PC-9 (cell line): ENCODE measurements around the gene FLNB. TPM values are rescaled to one million over a fixed set of nuclear protein-coding genes. Genes with fewer than 3 reads are reported as not detected.
"Not testable (repeated sequence)": the region's sequence is repeated elsewhere in the genome, so short reads cannot be mapped to it uniquely, and the experiment has no call there.

Experiments used
- BruUV-seq: library from RNA; stranded (reverse); fragments of 400-500 nt; replicated peaks from 2 replicates; lab custom pipeline; 2021; lab: Mats Ljungman, UMichigan
- CTCF ChIA-PET: fragments of 300-600 bp; sonication (Branson Sonifier 250); formaldehyde crosslinking; loops from one replicate; lab custom pipeline; 2022; ENCODE audit warnings: antibody characterized with exemption; lab: Charles Lee
- POLR2A ChIA-PET: fragments of 300-600 bp; sonication (Branson Sonifier 250); formaldehyde crosslinking; loops from one replicate; lab custom pipeline; 2022; ENCODE audit warnings: antibody characterized with exemption; ENCODE audit not compliant: unreplicated experiment; lab: Charles Lee
- DNase-seq, 2 experiments: peaks; one replicate each; pipeline versions ENCODE4 v3.0.0 to v3.0.0-alpha.2; 2015 to 2022; ENCODE audit warnings: mixed read lengths in 1 of 2
- H2AFZ ChIP-seq: fragments of 200-600 bp; sonication (generic); 2 replicates; pipeline ENCODE4 v1.8.1; 2017; ENCODE audit warnings: antibody characterized with exemption
- H3F3A ChIP-seq: fragments of 200-600 bp; sonication (generic); 2 replicates; pipeline ENCODE4 v1.8.1; 2017; ENCODE audit warnings: antibody characterized with exemption, mild to moderate bottlenecking, low read depth; ENCODE audit not compliant: insufficient read depth
- H3K27ac ChIP-seq: fragments of 200-600 bp; sonication (generic); 2 replicates; pipeline ENCODE4 v1.6.1; 2016; ENCODE audit warnings: mixed run types
- H3K27me3 ChIP-seq: fragments of 200-600 bp; sonication (generic); 2 replicates; pipeline ENCODE4 v1.6.1; 2016; ENCODE audit warnings: low read depth, mixed run types; ENCODE audit not compliant: insufficient read depth
- H3K36me3 ChIP-seq: fragments of 200-600 bp; sonication (generic); 2 replicates; pipeline ENCODE4 v1.6.1; 2016; ENCODE audit warnings: low read depth, mixed run types
- H3K4me1 ChIP-seq: fragments of 200-600 bp; sonication (generic); replicated peaks from 2 replicates; pipeline ENCODE4 v1.6.1; 2016; ENCODE audit warnings: mixed run types; ENCODE audit not compliant: insufficient read depth
- H3K4me2 ChIP-seq: fragments of 200-600 bp; sonication (generic); 2 replicates; pipeline ENCODE4 v1.6.1; 2017; ENCODE audit warnings: mixed run types
- H3K4me3 ChIP-seq: fragments of 200-600 bp; sonication (generic); 2 replicates; pipeline ENCODE4 v1.6.1; 2016; ENCODE audit warnings: mixed run types
- H3K79me2 ChIP-seq: fragments of 200-600 bp; sonication (generic); 2 replicates; pipeline ENCODE4 v1.6.1; 2017; ENCODE audit warnings: low read depth, mixed run types
- H3K9me2 ChIP-seq: fragments of 200-600 bp; sonication (generic); 2 replicates; pipeline ENCODE4 v1.8.1; 2017; ENCODE audit warnings: mild to moderate bottlenecking; ENCODE audit not compliant: insufficient read depth
- H3K9me3 ChIP-seq: fragments of 200-600 bp; sonication (generic); 2 replicates; pipeline ENCODE4 v1.8.1; 2016; ENCODE audit warnings: low read depth; ENCODE audit not compliant: insufficient read depth
- H4K20me1 ChIP-seq: fragments of 200-600 bp; sonication (generic); 2 replicates; pipeline ENCODE4 v1.8.1; 2017; ENCODE audit not compliant: insufficient read depth
- CTCF ChIP-seq: fragments of 200-600 bp; sonication (generic); conservative IDR thresholded peaks from 2 replicates; pipeline ENCODE4 v1.6.1; 2017; ENCODE audit warnings: mixed run types, antibody characterized with exemption, mild to moderate bottlenecking, moderate library complexity
- EZH2 ChIP-seq: fragments of 200-600 bp; sonication (generic); IDR thresholded peaks from 2 replicates; pipeline ENCODE4 v1.8.0; 2017; ENCODE audit warnings: antibody characterized with exemption, low read depth
- intact Hi-C: fragments of 100-400 bp; cut with micrococcal nuclease; formaldehyde crosslinking; loops from one replicate; pipeline ENCODE4 v1.10.0; 2022; ENCODE audit not compliant: unreplicated experiment
- total RNA-seq: library from RNA; stranded (reverse); gene quantifications from 2 replicates; pipeline ENCODE4 v1.2.3, GENCODE V29; 2021

The FLNB gene
- total RNA-seq, 1 experiment from 2014 or later: 349 TPM

- TF ChIP-seq EZH2 (no peak), CTCF (no peak)
- Histone ChIP-seq H3K4me3 (peak overlapping the region; percentile 11; the same call in 1 of the 2 replicates), H3K36me3 (no peaks in the 10 kb centered on the region), H3K9me3 (no peaks in the 10 kb centered on the region), H3F3A (peaks cover 79% of the 10 kb centered on the region), H3K27me3 (no peaks in the 10 kb centered on the region), H2AFZ (no peak overlapping the region), H3K27ac (peak overlapping the region; percentile 99), H3K9me2 (no peaks in the 10 kb centered on the region), H4K20me1 (peaks cover 40% of the 10 kb centered on the region; the same call in 1 of the 2 replicates), H3K4me1 (peaks cover 72% of the 10 kb centered on the region), H3K4me2 (peak overlapping the region; percentile 78), H3K79me2 (peaks cover 95% of the 10 kb centered on the region)
- DNase-seq: peak; percentile 72 to 84
- intact Hi-C loops: loop anchor here (2.0 to 5.0 kb wide), 2 partner anchors 34 to 61 kb away; no protein-coding TSS in a partner anchor
- CTCF ChIA-PET: interaction anchor here (0.7 kb wide), 1 partner anchor 31 kb away, joined by 7 read pairs; no protein-coding TSS in a partner anchor
- POLR2A ChIA-PET: no interaction called here
- BruUV-seq: no TSS peak
Measured at GRCh38 chr3:58051196-58051595, 43.0 kb downstream of the FLNB start.

GRCh38 chr3:58051658-58052261 is 43.5 kb downstream of the FLNB start:
- not testable (repeated sequence) for H3K9me3 ChIP-seq, H3K27me3 ChIP-seq, H3K9me2 ChIP-seq, H3K4me3 ChIP-seq, H2AFZ ChIP-seq, DNase-seq, H3K36me3 ChIP-seq
- TSS peak; percentile 15 for BruUV-seq
- Histone ChIP-seq H3F3A (peaks cover 74% of the 10 kb centered on the region), H4K20me1 (peaks cover 40% of the 10 kb centered on the region; the same call in 1 of the 2 replicates), H3K4me1 (peaks cover 77% of the 10 kb centered on the region), H3K4me2 (peak overlapping the region; percentile 78), H3K27ac (peak overlapping the region; percentile 99), H3K79me2 (peaks cover 95% of the 10 kb centered on the region)
- CTCF ChIA-PET: interaction anchor here (0.6 to 0.7 kb wide), 2 partner anchors 32 to 1138 kb away, joined by 3 to 7 read pairs; no protein-coding TSS in a partner anchor
- POLR2A ChIA-PET: interaction anchor here (1.1 kb wide), 1 partner anchor 9 kb away, joined by 6 read pairs; no protein-coding TSS in a partner anchor
- intact Hi-C loops: loop anchor here (1.0 to 5.0 kb wide), 5 partner anchors 15 to 61 kb away; no protein-coding TSS in a partner anchor

- TF ChIP-seq EZH2 (no peak), CTCF (no peak)
- H3K27me3 ChIP-seq: no peaks in the 10 kb centered on the region
- H3F3A ChIP-seq: peaks cover 65% of the 10 kb centered on the region
- no peaks in the 10 kb centered on the region for H3K9me3 ChIP-seq
- peak overlapping the region; percentile 99 for H3K27ac ChIP-seq
- peaks cover 45% of the 10 kb centered on the region for H4K20me1 ChIP-seq
- POLR2A ChIA-PET: interaction anchor here (0.6 to 1.1 kb wide), 2 partner anchors 8 to 40 kb away, joined by 5 to 6 read pairs; no protein-coding TSS in a partner anchor
- no peak overlapping the region for H2AFZ ChIP-seq
- DNase-seq: peak; percentile 83 to 92
- BruUV-seq: no TSS peak
- CTCF ChIA-PET: interaction anchor here (0.6 kb wide), 1 partner anchor 48 kb away, joined by 5 read pairs; no protein-coding TSS in a partner anchor
- H3K4me1 ChIP-seq: peaks cover 75% of the 10 kb centered on the region
- intact Hi-C loops: loop anchor here (1.0 to 5.0 kb wide), 4 partner anchors 16 to 60 kb away; no protein-coding TSS in a partner anchor
- peak overlapping the region; percentile 33; the same call in 1 of the 2 replicates for H3K4me3 ChIP-seq
- H3K9me2 ChIP-seq: no peaks in the 10 kb centered on the region
- H3K4me2 ChIP-seq: peak overlapping the region; percentile 78
- H3K79me2 ChIP-seq: peaks cover 95% of the 10 kb centered on the region
- no peaks in the 10 kb centered on the region for H3K36me3 ChIP-seq
Measured at GRCh38 chr3:58052373-58053273, 44.4 kb downstream of the FLNB start.
